ENCODE data around the gene STN1.

DNA sequence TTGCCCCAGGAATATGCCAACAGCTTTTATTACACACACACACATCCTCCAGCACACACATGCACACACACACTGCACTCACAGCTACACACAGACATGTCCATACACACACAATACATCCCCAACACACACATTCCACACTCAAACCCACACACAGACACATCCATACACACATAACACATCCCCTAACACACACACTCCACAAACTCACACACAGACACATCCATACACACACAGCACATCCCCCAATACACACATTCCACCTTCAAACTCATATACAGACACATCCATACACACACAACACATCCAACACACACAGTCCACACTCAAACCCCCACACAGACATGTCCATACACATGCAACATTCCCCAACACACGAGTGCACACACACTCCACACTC is 81.7 kb downstream of the STN1 start:
- no peak for TF ChIP-seq RAD21 (IDR thresholded peaks at IDR 0.05; ENCODE audit: low read length)
- TF ChIP-seq FOS (IDR thresholded peaks at IDR 0.05; ENCODE audit: low read depth, low read length): no peak
- TF ChIP-seq, protein P1, sequence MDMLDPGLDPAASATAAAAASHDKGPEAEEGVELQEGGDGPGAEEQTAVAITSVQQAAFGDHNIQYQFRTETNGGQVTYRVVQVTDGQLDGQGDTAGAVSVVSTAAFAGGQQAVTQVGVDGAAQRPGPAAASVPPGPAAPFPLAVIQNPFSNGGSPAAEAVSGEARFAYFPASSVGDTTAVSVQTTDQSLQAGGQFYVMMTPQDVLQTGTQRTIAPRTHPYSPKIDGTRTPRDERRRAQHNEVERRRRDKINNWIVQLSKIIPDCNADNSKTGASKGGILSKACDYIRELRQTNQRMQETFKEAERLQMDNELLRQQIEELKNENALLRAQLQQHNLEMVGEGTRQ (IDR thresholded peaks at IDR 0.05; ENCODE audit: low read depth, low read length): no peak
- TF ChIP-seq, protein P2, sequence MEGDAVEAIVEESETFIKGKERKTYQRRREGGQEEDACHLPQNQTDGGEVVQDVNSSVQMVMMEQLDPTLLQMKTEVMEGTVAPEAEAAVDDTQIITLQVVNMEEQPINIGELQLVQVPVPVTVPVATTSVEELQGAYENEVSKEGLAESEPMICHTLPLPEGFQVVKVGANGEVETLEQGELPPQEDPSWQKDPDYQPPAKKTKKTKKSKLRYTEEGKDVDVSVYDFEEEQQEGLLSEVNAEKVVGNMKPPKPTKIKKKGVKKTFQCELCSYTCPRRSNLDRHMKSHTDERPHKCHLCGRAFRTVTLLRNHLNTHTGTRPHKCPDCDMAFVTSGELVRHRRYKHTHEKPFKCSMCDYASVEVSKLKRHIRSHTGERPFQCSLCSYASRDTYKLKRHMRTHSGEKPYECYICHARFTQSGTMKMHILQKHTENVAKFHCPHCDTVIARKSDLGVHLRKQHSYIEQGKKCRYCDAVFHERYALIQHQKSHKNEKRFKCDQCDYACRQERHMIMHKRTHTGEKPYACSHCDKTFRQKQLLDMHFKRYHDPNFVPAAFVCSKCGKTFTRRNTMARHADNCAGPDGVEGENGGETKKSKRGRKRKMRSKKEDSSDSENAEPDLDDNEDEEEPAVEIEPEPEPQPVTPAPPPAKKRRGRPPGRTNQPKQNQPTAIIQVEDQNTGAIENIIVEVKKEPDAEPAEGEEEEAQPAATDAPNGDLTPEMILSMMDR (conservative IDR thresholded peaks at IDR 0.05; ENCODE audit: low read depth, low read length): no peak
- no peak for TF ChIP-seq POLR2A (IDR thresholded peaks at IDR 0.05; ENCODE audit: low read depth, low read length)
- no peak for TF ChIP-seq RCOR1 (IDR thresholded peaks at IDR 0.05; ENCODE audit: insufficient replicate concordance, low read length)
- TF ChIP-seq RFX5 (IDR thresholded peaks at IDR 0.05; ENCODE audit: low read depth, low read length): no peak
- no peak for TF ChIP-seq MXI1 (IDR thresholded peaks at IDR 0.05; ENCODE audit: borderline replicate concordance, low read depth, low read length)
- TF ChIP-seq NFE2L2 (IDR thresholded peaks at IDR 0.05; ENCODE audit: low read depth, low read length): no peak

All from IMR-90 (cell line).